A172 (cell line): Measurements from ENCODE around the gene ABCG8. TPM values are rescaled to one million over a fixed set of nuclear protein-coding genes. Genes with fewer than 3 reads are reported as not detected.

Source experiments
- DNase-seq: peaks from one replicate; pipeline ENCODE4 v3.0.0-alpha.2; 2015; ENCODE audit warnings: low spot score
- total RNA-seq: library from RNA; depleted of rRNA; stranded (reverse); fragments of >200 nt; shearing (Covaris generic); gene quantifications from 2 replicates; pipeline ENCODE4 v1.2.3, GENCODE V29; 2014

ABCG8 gene
- total RNA-seq, 1 experiment from 2014 or later: not detected

DNA sequence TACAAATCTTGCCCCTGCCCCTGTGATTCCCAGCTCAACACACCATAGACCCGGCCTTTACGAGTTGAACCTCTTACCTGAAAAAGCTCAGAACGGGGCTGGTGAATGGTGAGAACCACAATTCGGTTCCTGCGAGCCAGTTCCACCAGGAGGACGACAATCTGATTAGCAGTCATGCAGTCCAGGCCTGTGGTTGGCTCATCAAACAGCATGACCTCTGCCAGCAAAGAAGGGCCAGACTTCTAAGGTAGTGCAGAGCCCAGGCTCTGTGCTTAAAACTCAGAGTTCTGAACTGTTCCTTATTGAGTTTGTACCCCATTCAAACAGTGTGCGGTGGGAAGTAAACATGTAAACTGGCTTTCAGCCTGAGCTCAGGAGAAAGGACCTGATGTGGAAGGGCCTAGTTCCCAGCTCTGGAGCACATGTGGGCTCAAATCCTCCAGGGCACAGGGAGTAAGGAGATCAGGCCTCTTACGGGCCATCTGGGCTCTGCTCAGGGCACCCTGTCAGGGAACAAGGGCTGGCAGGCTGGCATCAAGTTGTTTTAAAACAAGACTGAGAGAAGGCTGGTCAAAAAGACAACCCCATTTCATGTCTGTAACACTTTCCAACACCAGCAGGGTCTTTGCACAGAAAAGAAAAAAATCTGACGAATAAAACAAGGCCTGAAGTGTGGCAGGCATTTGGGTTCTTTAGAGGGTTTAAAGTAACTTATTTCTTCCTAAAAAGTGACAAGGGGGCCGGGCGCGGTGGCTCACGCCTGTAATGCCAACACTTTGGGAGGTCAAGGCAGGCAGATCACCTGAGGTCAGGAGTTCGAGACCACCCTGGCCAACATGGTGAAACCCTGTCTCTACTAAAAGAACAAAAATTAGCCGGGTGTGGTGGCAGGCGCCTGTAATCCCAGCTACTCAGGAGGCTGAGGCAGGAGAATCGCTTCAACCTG, 12.2 kb upstream of the ABCG8 start:
- no peak for DNase-seq

- DNase-seq: no peak
Observed at GRCh38 chr2:43831543-43832294, 7.1 kb upstream of the ABCG8 start.

DNA sequence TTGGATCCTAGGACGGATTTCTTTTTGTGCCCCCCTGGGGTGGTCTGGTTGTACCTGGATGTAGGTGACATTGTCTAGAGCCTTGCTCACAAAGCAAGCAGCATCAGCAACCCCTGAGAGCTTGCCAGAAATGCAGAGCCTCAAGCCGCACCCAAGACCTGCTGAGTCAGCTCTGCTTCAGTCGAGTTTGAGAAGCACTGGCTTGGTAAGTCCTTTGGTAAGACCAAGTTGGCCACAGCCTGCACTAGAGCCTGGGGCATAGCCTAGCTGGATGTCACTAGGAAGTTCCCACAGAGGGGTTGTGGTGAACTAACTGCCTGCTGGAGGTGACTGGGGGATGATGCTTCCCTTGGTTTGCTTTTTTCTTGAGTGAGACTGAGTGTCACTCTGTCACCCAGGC, 6.3 kb upstream of the ABCG8 start:
- DNase-seq: no peak

DNA sequence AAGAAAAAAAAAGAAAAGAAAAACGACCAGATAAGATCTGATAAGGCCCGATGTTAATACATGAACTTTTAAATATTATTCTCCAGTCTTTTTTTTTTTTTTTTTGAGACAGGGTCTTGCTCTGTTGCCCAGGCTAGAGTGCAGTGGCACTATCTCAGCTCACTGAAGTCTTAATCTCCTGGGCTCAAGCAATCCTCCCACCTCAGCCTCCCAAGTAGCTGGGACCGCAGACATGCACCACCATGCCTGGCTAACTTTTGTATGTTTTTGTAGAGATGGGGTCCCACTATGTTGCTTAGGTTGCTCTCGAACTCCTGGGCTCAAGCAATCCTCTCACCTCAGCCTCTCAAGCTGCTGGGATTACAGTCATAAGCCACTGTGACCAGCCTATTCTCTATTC, 1.7 kb upstream of the ABCG8 start:
- no peak for DNase-seq

DNA sequence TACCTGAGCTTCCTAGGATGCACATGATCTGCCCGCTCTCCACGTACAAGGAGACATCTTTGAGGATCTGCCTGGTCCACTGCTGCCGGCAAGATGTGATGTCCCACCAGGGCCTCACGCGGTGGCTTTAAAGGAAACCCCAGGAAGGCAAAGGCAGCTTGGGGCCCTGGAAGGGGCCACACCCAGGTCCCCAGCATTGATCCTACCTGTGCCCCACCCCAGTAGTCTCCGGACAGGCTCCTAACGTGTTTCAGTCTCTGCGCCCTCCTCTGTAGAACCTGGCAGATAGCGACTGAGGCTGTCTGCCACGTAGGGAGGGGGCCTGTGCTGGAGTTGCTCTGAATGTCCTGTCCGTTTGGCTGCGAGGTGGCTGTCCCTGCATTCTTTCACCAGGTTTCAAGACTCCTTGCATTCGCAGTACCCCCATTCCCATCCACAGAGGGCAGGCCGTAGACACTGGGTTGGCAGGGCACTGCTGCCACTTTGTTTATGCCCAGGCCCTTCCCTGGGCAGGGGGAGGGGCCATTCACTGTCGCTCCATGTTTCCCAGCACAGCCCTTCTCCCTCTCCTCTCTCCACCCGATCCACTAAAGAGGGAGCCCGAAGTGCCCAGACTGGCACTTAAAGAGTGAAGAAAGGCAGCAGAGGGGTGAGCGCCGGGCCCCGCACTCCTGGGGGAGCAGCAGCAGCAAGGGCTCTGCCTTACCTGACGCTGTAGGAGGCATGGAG, 776 bp upstream of the ABCG8 start:
- DNase-seq: no peak

- DNase-seq: no peak
Observed at GRCh38 chr2:43839776-43840564, 1.2 kb downstream of the ABCG8 start.

- no peak for DNase-seq
Observed at GRCh38 chr2:43840965-43841364, 2.2 kb downstream of the ABCG8 start.

DNA sequence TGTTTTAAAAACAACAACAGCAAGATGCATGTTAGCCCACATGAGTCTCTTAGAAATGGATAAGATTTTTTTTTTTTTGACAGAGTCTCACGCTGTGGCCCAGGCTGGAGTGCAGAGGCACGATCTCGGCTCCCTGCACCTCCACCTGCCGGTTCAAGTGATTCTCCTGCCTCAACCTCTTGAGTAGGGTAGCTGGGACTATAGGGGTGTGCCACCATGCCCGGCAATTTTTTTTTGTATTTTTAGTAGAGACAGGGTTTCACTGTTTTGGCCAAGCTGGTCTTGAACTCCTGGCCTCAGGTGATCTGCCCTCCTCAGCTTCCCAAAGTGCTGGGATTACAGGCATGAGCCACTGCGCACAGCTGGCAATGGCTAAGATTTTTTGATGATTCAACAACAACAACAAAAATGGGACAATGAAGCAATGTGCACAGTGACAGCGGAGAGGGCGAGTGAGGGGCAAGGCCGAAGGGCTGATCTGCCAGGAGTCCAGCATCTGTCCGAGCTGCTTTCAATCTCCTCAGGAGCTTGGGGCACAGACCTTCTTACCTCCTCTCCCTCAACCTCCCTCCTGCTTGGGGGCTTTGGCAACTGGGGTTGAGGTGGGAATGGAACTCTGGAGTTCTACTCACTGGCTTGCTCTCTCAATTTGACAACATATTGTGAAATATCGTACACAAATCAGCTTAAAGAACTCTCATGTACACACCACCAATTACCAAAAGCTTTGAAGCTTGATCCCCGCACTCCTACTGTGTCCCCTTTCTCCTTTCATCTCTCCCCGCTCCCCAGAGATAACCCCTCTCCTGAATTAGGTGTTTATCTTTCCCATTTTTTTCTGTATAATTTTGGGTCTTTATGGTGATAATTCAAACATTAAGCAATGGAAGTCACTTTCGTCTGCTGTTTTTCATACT, 3.4 kb downstream of the ABCG8 start:
- no peak for DNase-seq

DNA sequence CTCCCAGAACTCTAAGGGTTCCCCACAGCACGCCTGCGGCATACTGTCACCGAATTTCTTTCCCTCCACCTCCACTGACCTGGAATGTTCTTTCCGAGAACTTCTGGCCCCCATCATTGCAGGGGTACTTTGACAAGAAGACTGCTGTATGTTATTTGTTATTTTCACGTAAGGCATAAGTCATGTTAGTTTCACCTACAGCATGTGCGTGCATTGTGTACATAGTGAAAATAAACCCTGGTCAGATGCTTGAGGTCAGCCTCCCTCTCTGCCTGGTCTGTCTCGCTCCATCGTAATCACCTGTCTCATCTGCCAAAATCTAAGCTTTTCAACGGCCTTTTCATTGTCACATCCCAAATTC, 4.1 kb downstream of the ABCG8 start:
- DNase-seq: no peak

- DNase-seq: no peak
Observed at GRCh38 chr2:43845181-43845580, 6.4 kb downstream of the ABCG8 start.

DNA sequence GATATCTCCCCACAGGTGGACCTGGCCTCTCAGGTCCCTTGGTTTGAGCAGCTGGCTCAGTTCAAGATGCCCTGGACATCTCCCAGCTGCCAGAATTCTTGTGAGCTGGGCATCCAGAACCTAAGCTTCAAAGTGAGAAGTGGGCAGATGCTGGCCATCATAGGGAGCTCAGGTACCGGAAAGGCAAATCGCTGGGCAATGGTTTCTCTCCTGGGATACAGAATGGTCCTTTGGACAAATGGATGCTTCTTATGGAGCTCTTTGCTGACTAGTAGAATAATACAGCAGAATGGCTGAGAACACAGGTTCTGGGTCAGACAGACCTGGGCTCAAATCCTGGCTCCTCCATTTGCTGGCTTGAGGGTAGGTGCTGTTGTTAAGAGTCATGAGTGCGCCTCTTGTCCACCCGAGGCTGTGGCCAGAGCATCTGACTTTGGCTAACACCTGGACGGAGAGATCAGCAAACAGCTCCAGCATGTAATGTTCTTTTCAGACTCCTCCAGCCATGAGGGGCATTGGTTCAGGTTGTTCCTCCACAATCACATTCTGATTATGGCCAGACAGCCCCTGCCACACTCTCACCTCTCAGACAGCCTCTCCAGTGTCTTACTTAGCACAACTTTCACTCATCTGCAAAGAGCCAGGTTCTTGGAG, 7.5 kb downstream of the ABCG8 start:
- DNase-seq: no peak

- peak; percentile 12 for DNase-seq
Observed at GRCh38 chr2:43848214-43848613, 9.4 kb downstream of the ABCG8 start.

GRCh38 chr2:43851011-43851980, 12.5 kb downstream of the ABCG8 start:
- DNase-seq: no peak

DNA sequence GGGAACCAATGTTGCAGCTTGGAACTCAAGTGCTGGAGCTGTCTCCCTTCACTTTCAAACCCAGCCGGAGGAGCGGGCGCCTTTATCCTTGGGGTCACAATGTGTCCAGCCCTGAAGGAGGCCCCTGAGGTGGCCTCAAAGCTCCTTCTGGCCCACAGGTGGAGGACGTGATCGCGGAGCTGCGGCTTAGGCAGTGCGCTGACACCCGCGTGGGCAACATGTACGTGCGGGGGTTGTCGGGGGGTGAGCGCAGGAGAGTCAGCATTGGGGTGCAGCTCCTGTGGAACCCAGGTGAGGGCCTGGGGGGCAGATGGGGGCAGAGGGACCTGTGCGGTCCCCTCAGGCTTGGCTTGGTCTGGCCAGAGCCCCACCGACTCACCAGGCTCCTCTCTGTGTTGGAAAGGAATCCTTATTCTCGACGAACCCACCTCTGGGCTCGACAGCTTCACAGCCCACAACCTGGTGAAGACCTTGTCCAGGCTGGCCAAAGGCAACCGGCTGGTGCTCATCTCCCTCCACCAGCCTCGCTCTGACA, 13.5 kb downstream of the ABCG8 start:
- DNase-seq: no peak

DNA sequence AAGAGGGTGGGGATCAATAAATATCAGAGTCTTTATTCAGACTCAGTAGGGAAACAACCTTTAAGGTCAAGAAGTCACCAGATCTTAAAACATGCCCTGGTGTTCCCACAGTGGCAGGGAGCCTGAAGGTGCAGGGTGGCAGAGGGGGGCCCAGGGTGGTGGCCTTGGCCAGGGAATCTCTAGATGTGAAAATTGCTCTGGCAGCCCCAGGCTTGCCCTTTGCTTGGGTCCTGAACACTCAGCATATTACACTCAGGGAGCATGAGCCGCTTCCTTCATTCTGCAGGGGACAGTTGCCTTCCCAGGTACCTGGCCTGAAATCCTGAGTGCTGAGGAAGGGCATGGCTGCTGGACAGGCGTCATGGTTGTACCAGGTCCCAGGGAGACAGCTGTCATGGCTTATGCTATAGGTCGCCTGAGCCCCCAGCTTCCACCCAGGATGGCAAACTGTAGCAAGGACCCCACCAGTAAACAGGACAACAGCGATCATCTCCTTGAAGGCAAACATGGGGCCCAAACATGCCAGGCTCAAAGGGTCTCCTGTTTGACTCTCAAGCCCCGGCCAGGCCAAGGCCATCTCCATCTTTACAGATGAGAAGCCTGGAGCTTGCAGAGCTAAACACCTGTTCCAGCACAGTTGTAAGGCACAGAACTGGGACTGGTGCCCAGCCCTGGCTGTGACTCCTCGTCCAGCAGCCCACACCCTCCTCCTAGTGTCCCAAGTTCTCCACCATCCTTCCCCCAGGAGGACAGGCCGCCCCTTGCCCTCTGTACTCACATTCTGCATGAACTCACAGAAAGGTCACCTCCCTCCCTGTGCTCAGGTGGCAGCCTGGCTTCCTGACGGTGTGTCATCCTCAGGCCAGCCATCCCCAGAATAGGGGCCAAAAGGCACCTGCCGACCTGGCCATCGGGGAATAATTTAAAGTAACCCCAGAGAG, 14.6 kb downstream of the ABCG8 start:
- no peak for DNase-seq

DNA sequence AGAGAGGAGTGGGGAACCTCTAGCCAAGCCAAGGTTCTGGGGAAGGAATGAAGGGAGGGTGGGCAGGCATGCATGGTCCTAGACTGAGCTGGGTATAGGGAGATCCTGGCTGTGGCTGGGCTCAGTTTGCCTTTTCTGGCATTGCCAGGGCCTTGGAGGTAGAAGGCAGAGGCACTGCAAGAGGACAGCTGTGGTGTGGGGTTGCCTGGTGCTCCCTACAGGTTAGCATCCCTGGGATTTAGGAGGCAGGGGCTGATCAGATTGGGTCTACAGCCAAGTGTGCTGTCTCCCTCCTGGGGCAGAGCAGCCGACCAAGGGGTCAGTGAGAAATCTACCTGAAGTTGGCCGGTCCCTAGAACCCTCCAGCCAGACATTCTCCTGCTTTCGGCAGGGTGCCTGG, 15.9 kb downstream of the ABCG8 start:
- DNase-seq: no peak

DNA sequence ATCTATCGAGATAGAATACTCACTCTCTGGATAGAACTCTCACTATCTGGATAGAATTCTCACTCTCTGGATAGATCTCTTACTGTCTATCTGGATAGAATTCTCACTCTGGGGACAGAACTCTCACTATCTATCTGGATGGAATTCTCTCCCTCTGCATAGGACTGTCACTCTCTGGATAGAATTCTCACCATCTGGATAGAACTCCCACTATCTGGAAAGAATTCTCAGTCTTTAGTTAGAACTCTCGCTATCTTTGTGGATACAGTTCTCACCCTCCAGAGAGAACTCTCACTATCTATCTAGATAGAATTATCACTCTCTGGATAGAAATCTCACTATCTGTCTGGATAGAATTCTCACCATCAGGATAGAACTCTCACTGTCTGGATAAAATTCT, 16.5 kb downstream of the ABCG8 start:
- no peak for DNase-seq
